Muscle layer of colon (tissue), 2 donors: Measurements from ENCODE around the gene NABP2.

ENCODE experiments used
- H3K27ac ChIP-seq: one replicate; pipeline ENCODE4 v1.7.0; 2013; ENCODE audit warnings: low read depth, mild to moderate bottlenecking, low read length, moderate library complexity
- H3K27me3 ChIP-seq, 2 donors: one replicate each; pipeline ENCODE4 v1.7.0; 2013; ENCODE audit warnings: low read length in 2 of 2, mild to moderate bottlenecking in 2 of 2; ENCODE audit not compliant: insufficient read depth in 2 of 2, control insufficient read depth in 1 of 2
- H3K36me3 ChIP-seq: one replicate; pipeline ENCODE4 v1.7.0; 2013; ENCODE audit warnings: mild to moderate bottlenecking, low read length; ENCODE audit not compliant: insufficient read depth
- H3K4me1 ChIP-seq: one replicate; pipeline ENCODE4 v1.7.0; 2013; ENCODE audit warnings: mild to moderate bottlenecking, low read length; ENCODE audit not compliant: insufficient read depth
- H3K4me3 ChIP-seq, 2 donors: one replicate each; pipeline ENCODE4 v1.7.0; 2013; ENCODE audit warnings: low read length in 2 of 2, low read depth in 1 of 2, mild to moderate bottlenecking in 1 of 2, moderate library complexity in 1 of 2
- H3K9ac ChIP-seq: one replicate; pipeline ENCODE4 v1.7.0; 2013; ENCODE audit warnings: low read length
- H3K9me3 ChIP-seq: one replicate; pipeline ENCODE4 v1.7.0; 2013; ENCODE audit warnings: mild to moderate bottlenecking, low read length
- donor health status: abdominal sarcoma.
- donor health status: Adenocarcinoma of cecum.

The NABP2 gene

GRCh38 chr12:56224102-56224701, at the start of gene NABP2:
NABP2 (plus strand) TSS chr12:56224342; CDS start chr12:56224857, 515 bp downstream.
- peak within 1 kb of the TSS; percentile 84 for H3K27ac ChIP-seq
- peaks cover 37% of the 10 kb centered on the region for H3K4me1 ChIP-seq
- no peaks in the 10 kb centered on the region for H3K36me3 ChIP-seq

DNA sequence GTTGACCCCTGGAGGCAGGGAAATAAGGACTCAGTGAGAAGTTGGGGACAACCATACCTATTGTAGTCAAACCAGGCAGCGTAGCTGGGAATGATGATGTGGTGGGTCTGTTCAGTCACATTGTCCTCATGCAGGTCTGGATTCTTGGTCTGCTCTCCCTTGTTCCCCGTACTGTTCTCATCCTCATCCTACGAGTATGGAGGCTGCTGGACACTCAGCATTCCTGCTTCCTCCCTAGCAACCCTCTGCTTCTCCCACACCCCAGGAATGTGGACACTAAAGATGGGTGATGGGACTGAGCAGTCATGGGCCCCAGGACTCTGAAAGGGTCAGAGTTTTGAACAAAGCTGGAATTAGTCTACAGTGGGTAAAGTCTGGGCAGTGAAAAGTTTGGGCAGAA, 45.8 kb upstream of the NABP2 start:
- H3K9me3 ChIP-seq, result no peaks in the 10 kb centered on the region
- no peak overlapping the region for H3K9ac ChIP-seq
- H3K36me3 ChIP-seq, result peaks cover 66% of the 10 kb centered on the region
- H3K27ac ChIP-seq, result no peak overlapping the region
- no peaks in the 10 kb centered on the region for H3K27me3 ChIP-seq
- no peak overlapping the region for H3K4me3 ChIP-seq
- no peaks in the 10 kb centered on the region for H3K4me1 ChIP-seq

More at GRCh38 chr12:56224102-56224701, at the start of gene NABP2:
- peak within 1 kb of the TSS; percentile 72 for H3K9ac ChIP-seq
- H3K27me3 ChIP-seq, result no peaks in the 10 kb centered on the region
- H3K9me3 ChIP-seq, result no peaks in the 10 kb centered on the region
- H3K4me3 ChIP-seq, result peak within 1 kb of the TSS; percentile 76 to 80

GRCh38 chr12:56186957-56187356, 37.2 kb upstream of the NABP2 start:
- H3K4me1 ChIP-seq, result peaks cover 15% of the 10 kb centered on the region
- H3K4me3 ChIP-seq, result no peak overlapping the region
- no peak overlapping the region for H3K27ac ChIP-seq
- no peaks in the 10 kb centered on the region for H3K9me3 ChIP-seq
- H3K9ac ChIP-seq, result no peak overlapping the region
- no peaks in the 10 kb centered on the region for H3K27me3 ChIP-seq
- H3K36me3 ChIP-seq, result peaks cover 34% of the 10 kb centered on the region

DNA sequence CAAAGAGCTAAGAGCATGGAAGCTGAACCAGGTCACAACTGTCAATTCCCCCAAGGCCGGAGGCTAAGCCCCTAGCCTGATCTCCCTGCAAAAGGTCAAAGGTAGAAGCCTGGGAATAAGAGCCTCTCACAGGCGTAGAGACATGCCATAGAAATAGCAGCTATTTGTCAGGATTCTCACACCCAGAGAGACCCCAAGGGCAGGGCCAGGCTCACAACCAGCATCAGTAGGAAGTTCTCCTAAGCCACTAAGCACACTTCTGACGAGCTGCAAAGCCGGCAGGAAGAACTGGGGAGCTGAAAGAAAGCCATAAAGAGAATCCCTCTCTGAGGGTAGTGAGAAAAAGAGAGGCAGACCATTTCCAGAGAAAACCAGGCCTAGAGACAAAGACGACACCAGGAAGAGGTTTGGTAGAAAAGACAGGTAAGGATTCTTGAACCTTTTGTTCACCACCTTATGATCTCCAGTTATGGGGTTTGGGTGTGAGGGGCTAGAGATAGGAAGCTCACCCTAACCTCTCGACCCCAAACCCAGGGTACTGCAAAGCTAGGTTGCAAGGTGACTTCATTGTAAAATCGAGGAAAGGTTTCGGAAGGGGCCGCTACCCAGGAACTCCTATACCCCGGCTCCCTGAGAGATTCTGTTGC, 35.9 kb upstream of the NABP2 start:
- H3K4me3 ChIP-seq, result peak overlapping the region; percentile 62 to 70
- H3K27ac ChIP-seq, result peak overlapping the region; percentile 76
- no peaks in the 10 kb centered on the region for H3K9me3 ChIP-seq
- H3K27me3 ChIP-seq, result no peaks in the 10 kb centered on the region
- peaks cover 32% of the 10 kb centered on the region for H3K36me3 ChIP-seq
- peaks cover 17% of the 10 kb centered on the region for H3K4me1 ChIP-seq
- H3K9ac ChIP-seq, result peak overlapping the region; percentile 43

- peak overlapping the region; percentile 62 to 70 for H3K4me3 ChIP-seq
- H3K9me3 ChIP-seq, result no peaks in the 10 kb centered on the region
- peaks cover 28% of the 10 kb centered on the region for H3K36me3 ChIP-seq
- H3K27ac ChIP-seq, result peak overlapping the region; percentile 76
- H3K9ac ChIP-seq, result peak overlapping the region; percentile 43
- no peaks in the 10 kb centered on the region for H3K27me3 ChIP-seq
- peaks cover 18% of the 10 kb centered on the region for H3K4me1 ChIP-seq
Observed at GRCh38 chr12:56188778-56189098, 35.4 kb upstream of the NABP2 start.

- peaks cover 22% of the 10 kb centered on the region for H3K36me3 ChIP-seq
- peak within 1 kb of the TSS; percentile 84 for H3K27ac ChIP-seq
- H3K4me3 ChIP-seq, result peak within 1 kb of the TSS; percentile 70 to 97
- H3K9me3 ChIP-seq, result no peaks in the 10 kb centered on the region
- peaks cover 18% of the 10 kb centered on the region for H3K4me1 ChIP-seq
- no peaks in the 10 kb centered on the region for H3K27me3 ChIP-seq
- peak within 1 kb of the TSS; percentile 99 for H3K9ac ChIP-seq
Observed at GRCh38 chr12:56189099-56189917, 34.8 kb upstream of the NABP2 start, which contains the start of gene SMARCC2. SMARCC2 (minus strand) TSS chr12:56189483; CDS start chr12:56189461, 22 bp downstream.

- H3K36me3 ChIP-seq, result peaks cover 14% of the 10 kb centered on the region
- peak overlapping the region; percentile 84 for H3K27ac ChIP-seq
- no peaks in the 10 kb centered on the region for H3K27me3 ChIP-seq
- H3K4me3 ChIP-seq, result peak overlapping the region; percentile 70 to 97
- no peaks in the 10 kb centered on the region for H3K9me3 ChIP-seq
- peaks cover 18% of the 10 kb centered on the region for H3K4me1 ChIP-seq
- peak overlapping the region; percentile 99 for H3K9ac ChIP-seq
Observed at GRCh38 chr12:56189918-56190694, 34.0 kb upstream of the NABP2 start.

GRCh38 chr12:56190695-56191155, 33.4 kb upstream of the NABP2 start:
- H3K4me3 ChIP-seq, result peak overlapping the region; percentile 70 to 97
- peak overlapping the region; percentile 84 for H3K27ac ChIP-seq
- H3K4me1 ChIP-seq, result peaks cover 18% of the 10 kb centered on the region
- H3K36me3 ChIP-seq, result peaks cover 9% of the 10 kb centered on the region
- peak overlapping the region; percentile 99 for H3K9ac ChIP-seq
- H3K9me3 ChIP-seq, result no peaks in the 10 kb centered on the region
- no peaks in the 10 kb centered on the region for H3K27me3 ChIP-seq

GRCh38 chr12:56192582-56192981, 31.6 kb upstream of the NABP2 start:
- H3K9me3 ChIP-seq, result no peaks in the 10 kb centered on the region
- no peaks in the 10 kb centered on the region for H3K27me3 ChIP-seq
- no peak overlapping the region for H3K4me3 ChIP-seq
- no peak overlapping the region for H3K27ac ChIP-seq
- H3K36me3 ChIP-seq, result no peaks in the 10 kb centered on the region
- no peak overlapping the region for H3K9ac ChIP-seq
- peaks cover 13% of the 10 kb centered on the region for H3K4me1 ChIP-seq

- H3K36me3 ChIP-seq, result no peaks in the 10 kb centered on the region
- no peak overlapping the region for H3K4me3 ChIP-seq
- H3K27ac ChIP-seq, result no peak overlapping the region
- H3K4me1 ChIP-seq, result peaks cover 7% of the 10 kb centered on the region
- no peaks in the 10 kb centered on the region for H3K9me3 ChIP-seq
- H3K9ac ChIP-seq, result no peak overlapping the region
- H3K27me3 ChIP-seq, result no peaks in the 10 kb centered on the region
Observed at GRCh38 chr12:56193025-56193578, 31.0 kb upstream of the NABP2 start.
